Panc1 (cell line): ENCODE data around the gene NR5A2.

Source experiments
- REST ChIP-seq, 2 experiments: IDR thresholded peaks; 2 replicates each; pipeline ENCODE4 v1.6.1; 2011 to 2012; ENCODE audit warnings: low read depth in 2 of 2, control low read depth in 1 of 2, low read length in 1 of 2, mild to moderate bottlenecking in 1 of 2, moderate library complexity in 1 of 2; ENCODE audit not compliant: insufficient read depth in 1 of 2
- SIN3A ChIP-seq: IDR thresholded peaks from 2 replicates; pipeline ENCODE4 v1.6.1; 2012; ENCODE audit warnings: low read depth, mild to moderate bottlenecking, low read length, moderate library complexity, borderline replicate concordance; ENCODE audit not compliant: insufficient read depth
- TF ChIP-seq, protein P1 (sequence below): fragments of 450-650 bp; IDR thresholded peaks from 2 replicates; pipeline ENCODE4 v1.5.1; 2017; ENCODE audit warnings: mild to moderate bottlenecking

DNA sequence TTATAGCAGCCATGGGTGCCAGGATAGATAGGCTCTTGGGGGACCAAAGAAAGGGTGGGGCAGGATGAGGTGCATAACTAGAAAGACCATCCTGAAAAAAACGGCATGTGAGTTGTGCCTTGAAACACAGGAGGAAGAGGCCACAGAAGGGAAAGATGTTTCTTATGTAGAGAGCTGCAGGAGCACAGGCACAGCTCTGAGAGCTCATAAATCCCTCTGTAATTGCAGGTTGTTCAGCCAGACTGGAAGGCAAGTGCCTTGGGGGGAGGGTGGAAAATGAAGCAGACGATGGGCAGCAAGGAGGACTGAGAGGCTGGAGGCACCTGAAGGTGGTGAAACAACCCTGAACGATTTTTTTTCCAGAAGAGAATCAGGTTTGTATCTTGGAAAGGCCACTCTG, 170.7 kb downstream of the NR5A2 start:
- TF ChIP-seq, protein P1, sequence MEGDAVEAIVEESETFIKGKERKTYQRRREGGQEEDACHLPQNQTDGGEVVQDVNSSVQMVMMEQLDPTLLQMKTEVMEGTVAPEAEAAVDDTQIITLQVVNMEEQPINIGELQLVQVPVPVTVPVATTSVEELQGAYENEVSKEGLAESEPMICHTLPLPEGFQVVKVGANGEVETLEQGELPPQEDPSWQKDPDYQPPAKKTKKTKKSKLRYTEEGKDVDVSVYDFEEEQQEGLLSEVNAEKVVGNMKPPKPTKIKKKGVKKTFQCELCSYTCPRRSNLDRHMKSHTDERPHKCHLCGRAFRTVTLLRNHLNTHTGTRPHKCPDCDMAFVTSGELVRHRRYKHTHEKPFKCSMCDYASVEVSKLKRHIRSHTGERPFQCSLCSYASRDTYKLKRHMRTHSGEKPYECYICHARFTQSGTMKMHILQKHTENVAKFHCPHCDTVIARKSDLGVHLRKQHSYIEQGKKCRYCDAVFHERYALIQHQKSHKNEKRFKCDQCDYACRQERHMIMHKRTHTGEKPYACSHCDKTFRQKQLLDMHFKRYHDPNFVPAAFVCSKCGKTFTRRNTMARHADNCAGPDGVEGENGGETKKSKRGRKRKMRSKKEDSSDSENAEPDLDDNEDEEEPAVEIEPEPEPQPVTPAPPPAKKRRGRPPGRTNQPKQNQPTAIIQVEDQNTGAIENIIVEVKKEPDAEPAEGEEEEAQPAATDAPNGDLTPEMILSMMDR: no peak
- TF ChIP-seq REST (IDR thresholded peaks at IDR 0.05; ENCODE audit: insufficient read depth in 1 of 2, low read depth in 2 of 2, low read length in 1 of 2): no peak
- no peak for TF ChIP-seq SIN3A
